OCI-LY3 (cell line): Measurements from ENCODE around the gene NRXN3.

Source experiments
- EZH2phosphoT487 ChIP-seq: fragments of 200-600 bp; shearing (Covaris generic); IDR thresholded peaks from 2 replicates; pipeline ENCODE4 v1.6.1; 2018; ENCODE audit warnings: antibody characterized with exemption, mixed run types, low read depth
- TF ChIP-seq, protein P1 (sequence below): fragments of 200-600, 300-600 bp; sonication (generic); IDR thresholded peaks from 2 replicates; pipeline ENCODE4 v1.5.1; 2014; ENCODE audit warnings: antibody characterized with exemption, low read length, low read depth

- TF ChIP-seq, protein P1, sequence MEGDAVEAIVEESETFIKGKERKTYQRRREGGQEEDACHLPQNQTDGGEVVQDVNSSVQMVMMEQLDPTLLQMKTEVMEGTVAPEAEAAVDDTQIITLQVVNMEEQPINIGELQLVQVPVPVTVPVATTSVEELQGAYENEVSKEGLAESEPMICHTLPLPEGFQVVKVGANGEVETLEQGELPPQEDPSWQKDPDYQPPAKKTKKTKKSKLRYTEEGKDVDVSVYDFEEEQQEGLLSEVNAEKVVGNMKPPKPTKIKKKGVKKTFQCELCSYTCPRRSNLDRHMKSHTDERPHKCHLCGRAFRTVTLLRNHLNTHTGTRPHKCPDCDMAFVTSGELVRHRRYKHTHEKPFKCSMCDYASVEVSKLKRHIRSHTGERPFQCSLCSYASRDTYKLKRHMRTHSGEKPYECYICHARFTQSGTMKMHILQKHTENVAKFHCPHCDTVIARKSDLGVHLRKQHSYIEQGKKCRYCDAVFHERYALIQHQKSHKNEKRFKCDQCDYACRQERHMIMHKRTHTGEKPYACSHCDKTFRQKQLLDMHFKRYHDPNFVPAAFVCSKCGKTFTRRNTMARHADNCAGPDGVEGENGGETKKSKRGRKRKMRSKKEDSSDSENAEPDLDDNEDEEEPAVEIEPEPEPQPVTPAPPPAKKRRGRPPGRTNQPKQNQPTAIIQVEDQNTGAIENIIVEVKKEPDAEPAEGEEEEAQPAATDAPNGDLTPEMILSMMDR, result no peak
- no peak for TF ChIP-seq EZH2phosphoT487
These were observed 1392.0 kb downstream of the NRXN3 start for GRCh38 chr14:79562185-79562584.
